Activated T-cell treated with anti-CD3 and anti-CD28 coated beads, Interleukin-2, amount 50 U/mL, for 24 hours (primary cell): Measurements from ENCODE around the gene HKDC1.
"Not testable (repeated sequence)": the region's sequence is repeated elsewhere in the genome, so short reads cannot be mapped to it uniquely, and the experiment has no call there.

Experiments used
- DNase-seq: peaks from one replicate; pipeline ENCODE4 v3.0.0-alpha.2; 2020
- H3K27ac Mint-ChIP-seq: 2 replicates; pipeline ENCODE4 v1.8.0; 2020; ENCODE audit warnings: mild to moderate bottlenecking, mixed read lengths
- H3K27me3 Mint-ChIP-seq: 2 replicates; pipeline ENCODE4 v1.8.0; 2020; ENCODE audit warnings: mixed read lengths
- H3K36me3 Mint-ChIP-seq: 2 replicates; pipeline ENCODE4 v1.8.0; 2020; ENCODE audit warnings: low read depth, mixed read lengths
- H3K4me1 Mint-ChIP-seq: 2 replicates; pipeline ENCODE4 v1.8.0; 2020; ENCODE audit warnings: low read depth, mixed read lengths
- H3K4me3 Mint-ChIP-seq: 2 replicates; pipeline ENCODE4 v1.8.0; 2020; ENCODE audit warnings: mild to moderate bottlenecking, moderate library complexity, mixed read lengths
- H3K9me3 Mint-ChIP-seq: 2 replicates; pipeline ENCODE4 v1.8.0; 2020; ENCODE audit warnings: mixed read lengths

Gene HKDC1

DNA sequence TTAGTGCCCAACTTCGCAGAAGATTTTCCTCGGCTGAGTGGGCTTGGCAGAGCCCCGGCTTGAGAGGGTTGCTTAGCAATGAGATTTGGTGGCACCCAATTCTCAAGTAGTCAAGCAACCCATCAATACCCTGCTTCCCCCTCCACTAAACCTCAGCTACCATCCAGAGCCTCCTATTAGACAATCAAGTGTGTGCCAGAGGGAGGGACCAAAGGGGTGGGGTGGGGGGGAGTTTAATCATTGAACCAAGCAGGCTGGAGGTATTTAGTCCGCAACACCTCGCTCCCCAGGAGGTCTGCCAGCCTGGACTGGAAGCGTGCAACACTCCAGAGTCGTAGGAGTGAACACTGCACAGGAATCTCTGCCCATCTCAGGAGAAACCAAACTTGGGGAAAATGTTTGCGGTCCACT is at the start of gene HKDC1:
HKDC1 (plus strand) TSS at position 292 of the 411 bp plus-strand sequence; CDS start at position 396, 104 bp downstream.
- H3K4me1 Mint-ChIP-seq, result peaks cover 48% of the 10 kb centered on the region
- H3K36me3 Mint-ChIP-seq, result no peaks in the 10 kb centered on the region
- no peaks in the 10 kb centered on the region for H3K9me3 Mint-ChIP-seq
- no peak within 1 kb of the TSS for H3K27ac Mint-ChIP-seq
- DNase-seq, result no peak
- H3K27me3 Mint-ChIP-seq, result no peaks in the 10 kb centered on the region
- H3K4me3 Mint-ChIP-seq, result no peak within 1 kb of the TSS

DNA sequence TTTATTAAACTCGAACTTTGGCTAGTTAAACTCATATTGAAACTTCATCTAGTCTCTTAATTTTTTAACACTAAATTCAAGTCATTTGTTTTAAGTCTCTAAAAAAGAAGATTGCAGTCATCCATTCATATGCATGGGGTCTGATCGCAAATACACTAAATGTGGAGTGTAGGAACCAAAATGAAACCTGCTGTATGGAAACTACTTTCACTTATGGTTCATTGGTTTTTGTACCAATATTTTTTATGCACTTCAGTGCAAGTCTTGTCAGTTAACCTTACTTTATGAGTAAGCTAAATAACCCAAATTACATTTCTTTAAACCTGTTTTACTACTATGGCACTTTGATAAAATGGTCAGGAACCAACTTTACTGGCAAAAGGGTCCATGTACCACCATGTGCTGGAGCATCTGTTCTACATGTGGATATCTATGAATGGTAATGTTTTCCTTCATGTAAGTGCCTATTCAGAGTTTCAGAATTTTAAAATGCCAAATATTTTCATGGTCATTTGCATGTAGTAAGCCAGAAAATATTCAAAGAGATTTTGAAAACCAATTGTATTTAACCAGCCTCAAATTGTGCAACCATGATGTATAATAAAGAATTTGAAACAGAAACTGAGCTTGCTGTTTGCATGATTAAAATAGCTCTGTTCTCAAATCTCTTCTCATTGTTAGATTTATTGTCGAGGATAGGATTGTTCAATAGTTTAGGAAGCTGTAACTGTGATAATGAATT is 47.7 kb upstream of the HKDC1 start:
- no peak for DNase-seq
- peak overlapping the region; percentile 69 for H3K27ac Mint-ChIP-seq
- H3K36me3 Mint-ChIP-seq, result peaks cover 45% of the 10 kb centered on the region
- H3K4me1 Mint-ChIP-seq, result peaks cover 4% of the 10 kb centered on the region
- H3K27me3 Mint-ChIP-seq, result no peaks in the 10 kb centered on the region
- H3K4me3 Mint-ChIP-seq, result no peak overlapping the region
- no peaks in the 10 kb centered on the region for H3K9me3 Mint-ChIP-seq

DNA sequence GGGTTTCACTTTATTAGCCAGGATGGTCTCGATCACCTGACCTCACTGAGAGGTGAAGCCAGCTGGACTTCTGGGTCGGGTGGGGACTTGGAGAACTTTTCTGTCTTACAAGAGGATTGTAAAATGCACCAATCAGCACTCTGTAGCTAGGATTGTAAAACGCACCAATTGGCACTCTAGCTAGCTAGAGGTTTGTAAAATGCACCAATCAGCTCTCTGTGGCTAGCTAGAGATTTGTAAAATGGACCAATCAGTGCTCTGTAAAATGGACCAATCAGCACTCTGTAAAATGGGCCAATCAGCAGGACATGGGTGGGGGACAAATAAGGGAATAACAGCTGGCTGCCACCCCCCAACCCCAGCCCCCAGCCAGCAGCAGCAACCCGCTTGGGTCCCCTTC is 44.8 kb upstream of the HKDC1 start:
- H3K36me3 Mint-ChIP-seq, result peaks cover 38% of the 10 kb centered on the region
- peaks cover 18% of the 10 kb centered on the region for H3K4me1 Mint-ChIP-seq
- H3K4me3 Mint-ChIP-seq, H3K27ac Mint-ChIP-seq, H3K27me3 Mint-ChIP-seq, DNase-seq, H3K9me3 Mint-ChIP-seq: not testable (repeated sequence)

GRCh38 chr10:69176823-69177222 is 43.3 kb upstream of the HKDC1 start:
- H3K27ac Mint-ChIP-seq, result no peak overlapping the region
- H3K36me3 Mint-ChIP-seq, result peaks cover 30% of the 10 kb centered on the region
- no peaks in the 10 kb centered on the region for H3K9me3 Mint-ChIP-seq
- H3K4me1 Mint-ChIP-seq, result peaks cover 27% of the 10 kb centered on the region
- no peaks in the 10 kb centered on the region for H3K27me3 Mint-ChIP-seq
- no peak overlapping the region for H3K4me3 Mint-ChIP-seq
- no peak for DNase-seq

GRCh38 chr10:69179089-69179742 is 40.9 kb upstream of the HKDC1 start:
- peak; percentile 64 for DNase-seq
- Mint-ChIP-seq H3K4me3 (peak overlapping the region; percentile 87), H3K9me3 (no peaks in the 10 kb centered on the region), H3K27ac (peak overlapping the region; percentile 100), H3K4me1 (peaks cover 38% of the 10 kb centered on the region), H3K36me3 (peaks cover 36% of the 10 kb centered on the region), H3K27me3 (no peaks in the 10 kb centered on the region)

GRCh38 chr10:69179743-69180524 is 40.2 kb upstream of the HKDC1 start, which contains the start of gene SUPV3L1:
Gene SUPV3L1, plus strand, starts transcription at chr10:69180234. Its CDS starts 58 bp downstream, at chr10:69180292.
- peaks cover 44% of the 10 kb centered on the region for H3K4me1 Mint-ChIP-seq
- H3K27ac Mint-ChIP-seq, result peak within 1 kb of the TSS; percentile 100
- H3K27me3 Mint-ChIP-seq, result no peaks in the 10 kb centered on the region
- no peaks in the 10 kb centered on the region for H3K9me3 Mint-ChIP-seq
- H3K4me3 Mint-ChIP-seq, result peak within 1 kb of the TSS; percentile 87
- DNase-seq, result peak; percentile 94
- H3K36me3 Mint-ChIP-seq, result peaks cover 43% of the 10 kb centered on the region

DNA sequence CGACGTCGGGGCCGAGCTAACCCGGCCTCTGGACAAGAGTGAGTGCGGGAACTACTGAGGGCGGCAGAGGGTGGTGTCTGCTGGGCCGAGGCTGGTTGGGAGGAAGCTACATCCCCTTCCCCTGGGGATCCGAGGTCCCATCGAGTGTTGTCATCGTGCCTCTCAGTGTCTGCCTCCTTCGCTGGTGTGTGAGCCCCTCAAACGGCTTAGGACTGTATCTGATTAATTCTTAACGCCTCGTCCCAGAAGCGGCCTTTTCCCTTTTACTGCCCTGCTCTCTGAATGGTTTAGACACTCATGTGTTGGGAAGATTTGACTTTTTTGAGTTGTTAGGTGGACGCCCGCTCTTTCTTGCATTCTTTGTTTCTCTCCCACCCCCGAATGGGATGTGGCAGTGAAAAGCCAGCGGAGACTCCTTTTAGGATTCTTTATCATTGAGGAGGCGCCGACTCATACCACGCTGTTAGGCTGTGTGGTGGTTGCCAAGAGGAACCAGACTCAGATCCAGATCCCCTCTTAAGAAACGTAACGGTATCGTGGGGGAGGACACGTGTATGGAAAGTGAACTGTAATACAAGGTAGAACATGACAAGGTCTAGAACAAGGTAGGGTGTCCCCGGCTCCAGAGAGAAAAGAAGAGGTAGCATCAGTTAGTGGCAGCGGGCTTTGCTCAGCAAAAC is 39.5 kb upstream of the HKDC1 start:
- Mint-ChIP-seq H3K27me3 (no peaks in the 10 kb centered on the region), H3K4me1 (peaks cover 47% of the 10 kb centered on the region), H3K9me3 (no peaks in the 10 kb centered on the region), H3K27ac (peak overlapping the region; percentile 100), H3K36me3 (peaks cover 49% of the 10 kb centered on the region), H3K4me3 (peak overlapping the region; percentile 87)
- DNase-seq, result no peak

DNA sequence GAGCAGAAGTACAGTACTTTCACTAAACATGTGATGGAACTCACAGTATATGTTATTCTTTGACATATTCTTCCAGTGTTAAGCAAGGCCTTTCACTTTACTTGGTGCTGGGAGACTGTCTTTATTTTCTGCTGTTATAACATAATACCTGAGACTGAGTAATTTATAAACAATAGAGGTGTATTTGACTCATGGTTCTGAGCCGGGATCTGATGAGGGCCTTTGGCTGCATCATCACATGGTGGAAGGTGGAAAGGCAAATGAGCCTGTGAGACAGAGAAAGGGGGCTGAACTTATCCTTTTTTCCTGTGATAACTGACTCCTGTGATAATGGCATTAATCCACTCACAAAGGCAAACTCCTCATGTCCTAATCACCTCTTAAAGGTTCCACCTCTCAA is 38.7 kb upstream of the HKDC1 start:
- Mint-ChIP-seq H3K27ac (peak overlapping the region; percentile 100), H3K36me3 (peaks cover 57% of the 10 kb centered on the region), H3K27me3 (no peaks in the 10 kb centered on the region), H3K4me1 (peaks cover 48% of the 10 kb centered on the region), H3K4me3 (peak overlapping the region; percentile 87), H3K9me3 (no peaks in the 10 kb centered on the region)
- no peak for DNase-seq

- peaks cover 62% of the 10 kb centered on the region for H3K36me3 Mint-ChIP-seq
- H3K9me3 Mint-ChIP-seq, result no peaks in the 10 kb centered on the region
- H3K27ac Mint-ChIP-seq, result no peak overlapping the region
- DNase-seq, result no peak
- H3K4me1 Mint-ChIP-seq, result peaks cover 48% of the 10 kb centered on the region
- H3K27me3 Mint-ChIP-seq, result no peaks in the 10 kb centered on the region
- peak overlapping the region; percentile 1 for H3K4me3 Mint-ChIP-seq
Observed at GRCh38 chr10:69182005-69182404, 38.1 kb upstream of the HKDC1 start.

DNA sequence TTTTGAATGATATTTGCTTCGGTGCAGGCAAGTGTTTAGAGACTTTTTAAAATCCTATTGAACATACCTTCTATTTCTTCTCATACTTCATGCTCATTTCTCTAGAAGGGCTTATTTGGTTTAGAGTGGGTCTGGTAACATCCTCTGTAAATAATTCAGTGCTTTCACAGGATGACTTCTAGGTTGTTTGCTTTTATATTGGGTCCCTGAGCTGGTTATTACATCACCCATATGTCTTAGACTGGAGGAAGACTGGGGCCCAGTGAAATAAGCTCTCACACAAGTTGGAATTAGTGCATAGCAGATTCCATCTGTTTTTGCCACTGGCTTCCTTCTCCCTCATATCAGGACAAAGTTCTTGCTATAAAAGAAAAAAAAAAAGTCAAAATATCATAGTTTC is 33.6 kb upstream of the HKDC1 start:
- H3K4me3 Mint-ChIP-seq, result no peak overlapping the region
- peaks cover 87% of the 10 kb centered on the region for H3K36me3 Mint-ChIP-seq
- peak overlapping the region; percentile 60 for H3K27ac Mint-ChIP-seq

DNA sequence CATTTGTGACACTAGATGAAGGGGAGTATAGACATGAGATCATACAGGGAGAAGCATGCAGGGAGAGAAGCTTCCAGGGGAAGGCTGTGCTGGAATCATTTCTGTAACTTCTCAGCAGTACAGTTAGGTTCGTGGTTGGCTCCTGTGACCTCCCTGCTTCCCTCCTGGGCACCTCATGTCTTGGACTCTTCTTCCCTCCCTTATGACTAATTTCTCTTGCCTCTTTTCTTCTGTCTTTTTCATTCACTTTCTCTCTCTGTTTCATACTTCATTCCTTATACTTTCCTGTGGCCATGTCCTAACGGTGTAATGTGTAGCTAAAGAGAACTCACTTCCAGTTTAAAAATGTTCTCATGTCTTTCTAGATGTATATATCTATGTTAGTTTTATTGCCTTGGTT is 19.1 kb upstream of the HKDC1 start:
- no peak for DNase-seq
- no peaks in the 10 kb centered on the region for H3K9me3 Mint-ChIP-seq
- no peak overlapping the region for H3K4me3 Mint-ChIP-seq
- no peaks in the 10 kb centered on the region for H3K27me3 Mint-ChIP-seq
- H3K27ac Mint-ChIP-seq, result peak overlapping the region; percentile 71
- H3K4me1 Mint-ChIP-seq, result peaks cover 27% of the 10 kb centered on the region
- peaks cover 87% of the 10 kb centered on the region for H3K36me3 Mint-ChIP-seq

More for the DNA sequence above, 33.6 kb upstream of the HKDC1 start:
- DNase-seq, result no peak
- H3K4me1 Mint-ChIP-seq, result peaks cover 29% of the 10 kb centered on the region
- H3K27me3 Mint-ChIP-seq, result no peaks in the 10 kb centered on the region
- no peaks in the 10 kb centered on the region for H3K9me3 Mint-ChIP-seq

DNA sequence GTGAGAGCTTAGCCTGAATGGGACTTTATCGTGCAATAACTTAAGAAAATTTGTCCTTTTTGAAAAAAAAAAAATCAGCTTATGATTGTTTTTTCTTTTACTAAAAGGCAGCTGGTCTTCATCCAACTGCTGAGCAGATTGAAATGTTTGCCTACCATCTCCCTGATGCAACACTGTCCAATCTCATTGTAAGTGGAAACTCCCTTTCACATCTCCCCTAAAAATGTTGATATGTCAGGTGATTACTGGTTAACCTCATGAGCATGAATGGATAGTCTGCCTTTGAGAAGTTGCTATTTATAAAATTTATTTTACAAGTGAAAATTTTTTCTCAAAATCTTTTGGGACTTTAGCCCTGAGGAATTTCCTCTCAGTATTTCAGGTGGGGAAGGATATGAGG is 17.8 kb upstream of the HKDC1 start:
- DNase-seq, result no peak
- Mint-ChIP-seq H3K36me3 (peaks cover 87% of the 10 kb centered on the region), H3K27ac (peak overlapping the region; percentile 56), H3K4me3 (no peak overlapping the region), H3K9me3 (no peaks in the 10 kb centered on the region), H3K27me3 (no peaks in the 10 kb centered on the region), H3K4me1 (peaks cover 31% of the 10 kb centered on the region)

DNA sequence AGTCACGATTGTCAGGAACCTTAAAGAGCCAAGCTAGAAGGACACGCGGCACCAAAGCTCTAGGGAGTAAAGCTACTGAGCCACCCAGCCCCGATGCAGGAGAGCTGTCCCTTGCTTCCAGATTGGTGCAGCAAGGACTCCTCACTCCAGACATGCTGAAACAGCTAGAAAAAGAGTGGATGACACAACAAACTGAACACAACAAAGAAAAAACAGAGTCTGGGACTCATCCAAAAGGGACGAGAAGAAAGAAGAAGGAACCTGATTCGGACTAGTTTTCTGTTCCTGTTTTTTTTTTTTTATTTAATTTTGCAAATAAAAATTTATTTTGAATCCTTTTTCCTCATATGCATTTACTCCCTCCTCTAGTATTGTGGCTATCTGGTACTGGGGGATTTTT is 11.4 kb upstream of the HKDC1 start:
- no peak for DNase-seq
- no peaks in the 10 kb centered on the region for H3K27me3 Mint-ChIP-seq
- peaks cover 51% of the 10 kb centered on the region for H3K36me3 Mint-ChIP-seq
- no peak overlapping the region for H3K27ac Mint-ChIP-seq
- H3K4me1 Mint-ChIP-seq, result peaks cover 21% of the 10 kb centered on the region
- no peaks in the 10 kb centered on the region for H3K9me3 Mint-ChIP-seq
- H3K4me3 Mint-ChIP-seq, result no peak overlapping the region

- no peaks in the 10 kb centered on the region for H3K9me3 Mint-ChIP-seq
- peaks cover 43% of the 10 kb centered on the region for H3K36me3 Mint-ChIP-seq
- peaks cover 28% of the 10 kb centered on the region for H3K4me1 Mint-ChIP-seq
- H3K4me3 Mint-ChIP-seq, result no peak overlapping the region
- DNase-seq, result no peak
- H3K27me3 Mint-ChIP-seq, result no peaks in the 10 kb centered on the region
- peak overlapping the region; percentile 10 for H3K27ac Mint-ChIP-seq
Observed at GRCh38 chr10:69209787-69210484, 10.2 kb upstream of the HKDC1 start.
